NCI-H69 (cell line): ENCODE results near the gene PTPRC.

ENCODE experiments used
- DNase-seq: peaks from one replicate; lab custom pipeline; 2025; lab: John Stamatoyannopoulos, UW

PTPRC gene

DNA sequence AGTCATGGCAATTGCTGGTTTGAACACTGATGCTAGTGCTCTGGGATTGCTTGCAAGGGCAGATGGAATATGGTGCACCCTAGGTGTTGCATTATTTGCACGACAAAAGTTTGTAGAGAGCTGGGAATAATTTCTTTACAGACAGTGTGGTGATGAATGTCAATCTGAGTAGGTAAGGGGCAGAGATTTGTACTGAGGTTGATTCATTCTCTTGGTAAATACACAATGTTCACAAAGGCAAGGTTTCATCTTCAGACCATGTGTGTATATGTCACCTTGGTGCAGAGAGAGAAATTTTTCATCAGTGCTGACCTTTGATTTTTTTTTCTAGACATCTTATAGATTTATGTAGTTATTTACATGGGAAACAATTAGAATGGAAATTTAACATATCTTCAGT is 5.0 kb downstream of the PTPRC start:
- no peak for DNase-seq

DNA sequence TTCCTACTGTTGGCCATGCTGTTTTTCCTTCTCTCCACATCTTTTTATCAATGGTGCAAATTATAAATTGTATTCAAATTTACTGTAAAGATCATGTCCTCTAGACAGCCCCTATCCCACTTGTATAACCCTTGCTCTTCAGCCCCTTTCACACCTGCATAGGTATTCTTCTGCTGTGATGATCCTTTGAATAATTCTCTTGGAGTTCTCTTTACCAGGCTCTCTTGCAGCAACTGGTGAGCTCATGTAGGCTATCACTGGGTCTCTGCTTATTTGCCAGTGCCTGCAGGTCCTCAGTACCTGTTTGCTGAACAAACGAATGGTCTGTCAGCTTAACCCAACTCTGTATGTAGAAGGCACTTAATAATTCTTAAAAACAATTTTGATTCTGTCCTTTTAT is 8.2 kb downstream of the PTPRC start:
- DNase-seq = peak; percentile 15

DNA sequence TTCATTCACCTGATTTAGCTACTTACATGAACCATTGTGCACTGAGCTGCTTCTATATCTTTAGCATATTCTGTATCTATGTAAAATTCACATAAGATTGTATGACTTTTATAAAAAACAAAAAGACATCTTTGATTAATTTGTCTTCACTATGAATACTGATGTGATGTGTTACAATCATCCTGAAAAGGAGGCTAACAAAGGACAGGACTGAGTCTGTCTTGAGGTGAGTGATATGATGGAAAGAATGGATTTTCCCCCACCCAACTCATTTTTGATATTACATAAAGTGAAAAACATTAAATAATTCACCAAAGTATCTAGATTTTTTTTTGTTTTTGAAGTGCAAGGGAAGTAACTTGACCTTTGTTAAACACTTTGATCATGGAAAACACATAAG is 9.8 kb downstream of the PTPRC start:
- no peak for DNase-seq

DNA sequence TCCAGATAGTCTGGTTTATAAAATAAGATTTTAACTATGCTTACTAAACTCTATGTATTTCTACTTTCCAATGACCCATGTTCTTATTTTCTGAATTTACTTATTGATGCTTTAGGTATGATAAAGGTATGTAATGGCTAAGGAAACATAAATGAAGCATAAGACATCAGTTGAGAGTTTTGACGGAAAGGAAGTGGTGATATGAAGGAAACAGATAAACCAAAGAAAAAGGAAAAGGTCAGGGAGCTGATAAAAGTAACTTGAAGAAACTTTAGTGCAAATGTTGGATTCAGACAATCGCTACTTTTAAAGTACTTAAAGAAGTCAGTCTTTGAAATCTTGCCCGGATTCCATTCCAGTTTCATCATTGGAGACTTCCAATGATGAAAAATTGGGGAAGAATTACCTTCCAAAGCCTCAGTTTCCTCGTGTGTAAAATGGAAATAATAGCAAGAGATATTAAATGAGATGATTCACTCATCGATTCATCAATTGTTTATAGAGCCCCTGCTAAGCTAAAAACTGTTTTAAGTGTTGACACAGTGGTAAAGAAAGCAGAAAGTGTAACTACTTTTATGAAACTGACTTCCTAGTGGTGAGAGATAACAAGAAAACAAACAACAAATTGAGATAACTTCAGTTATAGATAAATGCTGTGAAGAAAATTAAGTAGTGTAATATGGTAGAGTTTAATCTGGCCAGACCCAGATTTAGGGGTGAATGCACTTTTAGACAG is 10.6 kb downstream of the PTPRC start:
- DNase-seq = no peak

DNA sequence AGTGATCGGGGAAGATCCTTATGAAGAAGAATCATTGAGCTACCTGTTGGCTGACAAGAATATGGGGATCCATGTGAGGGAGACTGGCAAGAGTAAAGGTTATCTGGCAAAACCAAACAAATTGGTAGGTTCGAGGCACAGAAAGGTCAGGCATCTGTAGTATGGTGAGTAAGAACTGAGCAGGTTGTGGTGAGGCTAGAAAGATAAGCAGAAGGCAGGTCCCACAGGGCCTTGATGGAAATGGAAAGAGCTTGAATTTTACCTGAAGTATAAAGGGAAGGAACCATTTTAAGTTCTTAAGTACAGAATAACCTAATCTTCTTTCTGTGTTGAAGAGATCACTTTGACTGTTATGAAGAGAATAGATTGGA is 11.1 kb downstream of the PTPRC start:
- DNase-seq = no peak

DNA sequence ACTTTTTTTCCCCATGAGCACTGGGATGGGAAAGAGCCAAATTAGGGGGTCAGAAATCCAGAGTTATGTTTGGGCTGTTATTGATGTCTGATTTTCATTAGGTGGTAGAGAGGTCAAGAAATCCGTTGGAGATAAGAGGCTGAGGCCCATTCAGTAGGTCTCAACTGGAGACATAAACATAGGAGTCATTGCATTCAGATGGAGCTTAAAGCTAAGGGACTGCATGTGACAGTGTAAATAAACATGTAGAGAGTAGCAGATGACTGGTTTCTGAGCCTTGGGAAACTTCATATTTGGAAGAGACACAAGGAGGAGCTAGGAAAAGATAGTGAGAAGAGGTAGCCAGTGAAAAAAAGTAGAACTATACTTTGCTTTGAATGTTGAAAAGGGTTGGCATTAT is 11.7 kb downstream of the PTPRC start:
- DNase-seq = no peak

DNA sequence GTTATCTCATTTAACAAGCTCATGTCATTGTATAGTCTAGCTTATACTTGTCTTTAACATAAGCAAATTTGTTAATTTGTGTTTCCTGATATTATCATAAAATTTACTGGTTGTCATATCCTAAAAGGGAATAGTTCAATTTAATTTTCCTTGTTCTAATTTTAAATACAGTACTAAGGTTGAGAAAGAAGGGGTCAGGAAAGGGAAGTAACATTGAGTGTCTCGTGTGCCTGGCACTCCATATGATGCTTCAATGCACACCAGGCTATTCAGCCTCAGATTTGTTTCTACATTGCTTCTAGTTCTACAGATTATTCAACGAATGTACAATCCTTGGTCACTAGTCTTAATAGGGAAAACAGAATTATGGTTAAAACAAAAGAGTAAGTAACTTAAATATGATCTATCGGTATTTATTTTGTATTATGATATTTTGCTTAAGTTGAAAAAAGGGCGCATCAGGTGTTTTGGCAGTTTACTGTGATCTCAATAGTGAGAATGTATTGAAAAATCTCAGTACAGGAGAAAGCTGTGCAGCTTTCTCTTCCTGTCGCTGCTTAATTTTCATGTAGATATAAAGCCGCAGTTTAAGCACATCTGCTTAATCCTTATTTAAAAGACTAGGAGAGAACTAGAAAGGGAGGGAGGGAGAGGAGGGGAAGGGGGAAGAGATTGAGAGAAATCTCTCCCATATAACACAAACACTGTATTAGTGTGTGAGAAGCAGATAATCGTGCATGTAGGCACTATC is 13.0 kb downstream of the PTPRC start:
- no peak for DNase-seq

DNA sequence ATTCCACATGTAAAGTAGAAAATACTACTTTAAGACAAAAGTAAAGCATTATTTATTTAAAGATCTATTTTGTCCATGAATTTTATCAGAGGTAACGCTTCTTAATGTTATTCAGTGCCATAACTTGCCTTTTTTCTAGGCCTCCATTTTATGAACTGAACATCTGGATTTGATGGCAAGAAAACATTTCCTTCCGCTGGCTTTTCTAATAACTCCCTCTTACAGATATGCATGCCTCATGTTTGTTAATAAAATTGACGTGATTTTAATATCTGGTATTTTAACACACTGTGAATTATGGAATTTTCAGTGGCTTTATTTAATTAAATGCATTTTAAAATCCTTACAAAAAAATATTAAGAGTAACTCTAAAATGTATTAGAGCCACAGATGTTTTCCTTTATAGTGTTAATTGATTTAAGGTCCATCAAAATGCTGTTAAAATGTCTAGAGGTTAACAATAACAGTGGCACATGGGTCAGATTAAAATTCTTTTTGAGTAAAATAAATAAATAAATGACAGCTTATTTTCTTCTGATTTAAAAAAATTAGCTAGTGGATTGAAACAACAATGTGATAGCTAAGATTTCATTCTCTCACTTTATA is 15.1 kb downstream of the PTPRC start:
- no peak for DNase-seq

DNA sequence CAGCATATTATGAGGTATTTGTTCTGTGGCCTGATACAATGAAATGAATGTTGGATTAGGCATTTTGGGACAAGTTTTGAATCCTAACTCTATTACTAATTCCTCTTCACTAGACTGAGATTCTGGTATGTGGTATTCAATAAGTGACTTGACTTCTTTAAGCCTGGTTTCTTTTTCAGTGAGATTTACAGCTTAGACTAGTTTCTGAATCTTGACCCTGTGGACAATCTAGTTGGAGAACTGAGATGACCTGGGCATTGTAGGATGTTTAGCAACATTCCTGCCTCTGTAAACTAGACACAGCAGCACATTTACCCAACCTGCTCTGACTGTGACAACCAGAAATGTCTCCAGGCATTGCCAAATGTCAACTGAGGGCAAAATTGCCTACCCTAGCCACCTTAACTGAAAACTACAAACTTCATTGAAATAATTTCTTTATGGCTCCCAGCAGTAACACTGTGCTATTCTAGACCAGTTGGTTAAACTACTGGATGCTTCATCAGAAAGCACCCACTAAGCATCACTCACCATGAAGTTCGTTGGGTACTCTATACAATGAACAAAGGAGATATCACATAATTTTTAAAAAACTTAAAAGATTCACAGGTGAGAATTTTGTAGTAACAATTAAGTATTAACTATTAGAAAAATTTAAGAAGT is 16.8 kb downstream of the PTPRC start:
- no peak for DNase-seq

DNA sequence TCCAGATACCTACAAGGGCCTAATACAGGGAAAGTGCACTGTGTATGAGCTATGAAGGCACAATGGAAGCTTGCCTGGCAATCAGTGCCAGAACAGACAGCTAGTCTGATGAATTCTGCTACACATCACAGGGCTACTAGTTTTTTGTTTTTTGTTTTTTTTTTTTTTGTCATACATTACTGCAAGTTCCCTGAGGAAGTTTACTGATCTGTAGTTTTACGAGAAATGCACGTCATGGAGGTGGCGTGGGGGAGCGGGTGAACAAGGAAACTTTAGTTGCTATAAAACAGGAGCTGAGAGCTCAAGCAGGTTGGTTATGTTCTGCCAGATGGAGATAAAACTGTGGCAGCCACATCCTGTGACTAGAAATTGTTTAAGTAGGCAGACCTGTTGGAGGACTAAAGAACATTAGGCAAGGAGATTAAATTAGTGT is 17.7 kb downstream of the PTPRC start:
- DNase-seq = peak; percentile 58

DNA sequence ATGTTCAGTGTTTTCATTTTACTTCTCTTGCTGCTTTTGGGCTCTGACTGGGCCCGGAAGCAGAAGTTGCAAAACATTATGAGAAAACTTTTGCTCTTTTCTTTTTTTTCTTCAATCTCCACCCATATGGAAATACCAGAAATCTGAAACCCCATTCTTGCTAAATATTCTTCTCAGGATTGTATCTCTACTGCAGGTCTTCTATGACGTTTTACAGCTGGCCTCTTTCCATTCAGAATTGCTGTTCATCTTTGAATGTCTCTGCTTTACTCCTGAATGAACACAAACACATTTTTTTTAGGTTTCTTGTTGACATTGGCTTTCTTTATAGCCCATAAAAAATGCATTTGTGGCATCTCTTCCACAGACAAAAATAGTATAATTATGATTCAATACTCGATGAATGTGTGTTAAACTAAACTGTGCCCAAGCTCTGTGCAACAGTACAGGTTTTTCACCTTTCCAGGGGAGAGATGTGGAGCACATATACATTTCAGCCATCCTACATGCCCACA is 18.8 kb downstream of the PTPRC start:
- DNase-seq = peak; percentile 65

DNA sequence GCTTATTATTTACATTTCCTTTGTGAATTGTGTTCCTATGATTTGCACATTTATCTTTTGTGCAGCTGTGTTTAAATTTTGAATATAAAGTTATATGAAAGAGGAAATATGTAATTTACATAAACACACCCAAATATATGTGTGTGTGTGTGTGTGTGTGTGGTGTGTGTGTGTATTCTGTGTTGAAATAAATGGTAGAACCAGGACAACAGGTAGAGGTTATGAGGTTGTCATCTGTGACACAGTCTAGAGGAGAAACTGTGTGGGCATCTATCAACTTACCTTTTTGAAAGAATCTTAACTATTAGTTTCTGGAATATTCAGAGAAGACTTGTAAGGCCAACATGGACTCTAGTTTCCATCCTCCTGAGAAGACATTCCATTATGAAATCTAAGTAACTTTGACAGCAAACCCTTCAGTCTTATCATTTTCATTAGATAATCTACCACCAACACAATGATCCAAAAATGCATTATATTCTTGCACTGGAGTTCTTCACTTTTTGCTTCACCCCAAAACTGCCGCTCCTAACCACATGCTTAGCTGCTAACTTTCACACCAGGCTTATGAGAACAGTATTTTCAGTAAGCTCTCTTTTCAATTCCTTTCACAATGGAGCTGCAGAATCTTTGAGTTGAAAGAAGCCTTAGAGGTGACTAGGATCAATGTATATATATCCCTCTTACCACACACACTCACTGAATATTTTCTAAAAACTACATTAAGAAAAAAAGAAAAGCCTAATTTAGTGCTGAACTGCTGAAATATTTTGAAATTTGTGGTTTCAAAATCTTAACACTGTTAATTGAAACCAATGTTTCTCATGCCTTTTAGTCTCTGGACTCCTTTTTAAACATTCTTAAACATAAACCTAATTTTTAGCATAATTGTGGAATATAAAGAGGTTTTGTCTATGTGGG is 21.8 kb downstream of the PTPRC start:
- DNase-seq = no peak

DNA sequence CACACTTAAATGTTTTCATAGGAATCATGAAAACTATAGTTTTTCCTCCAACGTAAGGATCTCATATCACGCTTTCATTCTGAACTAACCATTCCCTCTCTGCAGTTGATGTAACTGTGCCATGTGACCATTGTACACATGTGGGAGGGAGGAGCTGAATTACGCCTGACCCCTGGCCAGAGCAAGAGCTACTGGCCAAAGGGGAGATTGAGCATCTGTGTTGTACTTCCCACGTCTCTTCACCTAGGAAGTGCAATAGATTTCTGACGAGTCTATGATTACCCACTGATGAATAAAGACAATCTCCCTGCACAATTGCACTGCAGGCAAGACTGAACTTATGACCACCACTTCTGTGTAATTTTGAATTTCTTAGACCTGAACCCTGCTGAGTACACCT is 24.0 kb downstream of the PTPRC start:
- peak; percentile 95 for DNase-seq

DNA sequence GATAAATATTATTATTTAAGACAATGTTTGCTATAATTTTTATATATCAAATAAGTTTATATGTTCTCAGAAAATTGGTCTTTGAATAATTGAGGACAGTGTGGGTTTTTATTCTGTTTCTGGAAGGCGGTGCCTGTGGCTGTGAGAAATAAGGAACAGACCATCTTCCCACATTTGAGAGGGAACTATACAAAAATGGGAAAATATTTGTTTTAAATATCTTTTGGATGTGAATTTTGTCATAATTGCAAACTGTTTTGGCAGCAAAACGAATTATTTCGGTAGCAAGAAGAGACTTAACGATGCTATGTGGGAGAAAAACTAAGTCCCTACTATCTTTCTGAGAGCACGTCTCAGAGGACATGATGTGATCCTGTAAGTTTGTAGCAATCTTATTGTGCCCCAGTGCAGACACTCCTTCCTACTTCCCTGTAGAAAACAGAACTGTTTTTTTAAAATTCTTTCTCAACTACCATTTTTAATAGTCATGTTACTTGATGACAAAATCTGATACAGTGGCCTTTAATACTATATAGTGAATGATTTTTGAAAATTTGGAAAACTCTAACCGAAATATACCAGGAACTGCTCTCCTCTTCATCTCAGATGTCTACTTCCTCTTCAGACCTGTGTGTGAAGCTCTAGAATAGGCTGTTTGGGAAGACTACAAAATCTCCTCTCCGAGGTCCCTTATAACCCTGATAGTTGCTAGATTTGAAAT is 25.4 kb downstream of the PTPRC start:
- no peak for DNase-seq

DNA sequence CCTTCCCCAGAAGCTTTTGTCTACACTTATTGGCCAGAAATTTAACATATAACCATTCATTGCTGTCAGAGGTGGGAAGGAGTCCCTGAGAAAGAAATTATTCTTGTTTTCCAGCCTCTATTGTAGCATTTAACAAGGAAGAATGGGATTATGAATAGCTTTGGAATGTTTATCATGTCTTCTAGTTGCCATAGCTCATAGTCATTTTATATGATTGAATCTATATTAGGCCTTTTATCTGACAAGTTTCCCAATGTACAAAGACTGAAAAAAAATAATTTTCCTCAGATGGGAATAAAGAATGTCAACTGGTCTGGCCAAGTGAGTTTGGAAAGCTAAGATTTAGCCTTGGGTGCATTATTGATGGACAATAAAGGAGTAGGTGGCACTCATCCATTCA is 28.3 kb downstream of the PTPRC start:
- no peak for DNase-seq

DNA sequence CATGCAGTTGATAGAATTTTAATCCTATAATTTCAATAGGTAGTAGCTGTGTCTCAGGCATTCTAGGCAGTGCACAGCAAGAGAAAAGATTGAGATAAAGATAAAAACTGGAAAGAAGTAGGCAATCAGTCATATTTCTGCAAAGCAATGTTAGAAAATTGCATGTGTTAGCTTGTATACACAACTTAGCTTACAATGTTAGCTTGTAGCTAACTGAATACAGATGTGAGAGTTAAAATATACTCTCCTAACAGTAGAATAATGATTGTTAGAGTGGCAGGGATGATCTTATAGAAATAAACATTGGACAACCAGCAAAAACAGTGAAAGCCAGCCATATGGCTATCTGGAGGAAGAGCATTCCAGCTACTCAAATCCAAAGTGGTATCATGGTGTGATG is 29.0 kb downstream of the PTPRC start:
- DNase-seq = no peak

DNA sequence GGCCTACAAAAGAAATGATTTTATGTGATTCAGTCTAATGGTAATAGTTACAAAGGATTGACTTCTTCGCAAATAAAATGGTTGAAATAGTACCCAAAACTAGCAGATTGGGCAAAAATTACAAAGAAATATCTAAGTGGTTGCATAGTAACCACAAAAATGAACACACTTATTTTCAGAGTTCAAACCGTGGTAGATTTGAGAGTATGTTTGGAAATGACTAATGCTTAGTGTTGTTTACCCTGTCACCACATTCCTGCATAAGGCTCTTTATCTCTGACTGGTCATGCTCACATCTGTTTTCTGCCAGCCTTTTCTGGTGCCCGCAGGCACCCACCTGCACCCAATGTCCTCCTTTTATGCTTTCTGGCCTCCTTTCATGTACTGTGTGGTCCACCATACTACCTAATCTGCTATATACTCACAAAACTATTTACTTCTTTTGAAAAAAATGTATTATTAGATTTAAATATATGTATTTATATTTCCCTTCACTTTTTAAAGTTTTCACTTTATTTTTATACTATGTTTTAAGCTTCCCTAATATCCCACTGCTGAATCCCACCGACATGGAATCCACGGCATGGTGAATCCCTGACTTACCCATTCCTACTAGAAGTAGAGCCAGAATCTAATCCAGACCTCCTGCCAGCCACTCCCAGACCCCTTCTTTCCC is 30.3 kb downstream of the PTPRC start:
- DNase-seq = no peak

DNA sequence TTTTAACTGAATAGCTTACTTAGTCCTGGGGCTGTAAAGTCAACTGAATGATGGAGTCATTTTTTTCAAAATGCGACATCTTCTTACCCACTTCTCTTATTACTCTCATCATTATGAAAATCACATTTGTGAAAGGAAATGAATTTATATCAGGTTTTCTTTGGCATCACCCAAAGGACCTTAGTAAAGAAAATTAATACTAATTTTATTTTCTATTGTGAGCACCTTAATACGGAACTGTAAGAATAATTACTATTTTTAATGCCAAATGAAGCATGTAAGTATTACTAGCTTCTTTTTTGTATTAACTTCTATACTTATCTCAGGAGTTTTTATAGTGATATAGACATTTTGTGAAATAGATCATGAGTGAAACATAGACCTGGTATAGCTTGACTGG is 30.9 kb downstream of the PTPRC start:
- DNase-seq = no peak

DNA sequence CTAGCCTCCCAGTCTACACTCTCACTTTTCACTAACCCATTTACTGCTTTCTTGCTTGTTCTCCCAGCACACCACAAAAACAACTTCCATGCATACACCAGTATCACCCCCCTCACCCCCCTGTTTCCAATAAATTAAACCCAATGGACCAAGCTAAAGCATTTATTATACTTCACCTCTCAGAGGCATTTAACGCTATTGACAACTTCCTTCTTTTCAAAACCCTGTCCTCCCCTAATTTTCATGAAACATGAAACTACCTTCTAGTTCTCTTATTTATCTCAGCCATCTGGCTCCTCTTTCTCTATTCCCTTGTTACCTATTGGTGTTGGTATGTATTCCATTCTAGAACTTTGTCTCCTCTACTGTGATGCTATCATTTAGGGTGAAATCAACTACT is 32.3 kb downstream of the PTPRC start:
- DNase-seq = peak; percentile 97

DNA sequence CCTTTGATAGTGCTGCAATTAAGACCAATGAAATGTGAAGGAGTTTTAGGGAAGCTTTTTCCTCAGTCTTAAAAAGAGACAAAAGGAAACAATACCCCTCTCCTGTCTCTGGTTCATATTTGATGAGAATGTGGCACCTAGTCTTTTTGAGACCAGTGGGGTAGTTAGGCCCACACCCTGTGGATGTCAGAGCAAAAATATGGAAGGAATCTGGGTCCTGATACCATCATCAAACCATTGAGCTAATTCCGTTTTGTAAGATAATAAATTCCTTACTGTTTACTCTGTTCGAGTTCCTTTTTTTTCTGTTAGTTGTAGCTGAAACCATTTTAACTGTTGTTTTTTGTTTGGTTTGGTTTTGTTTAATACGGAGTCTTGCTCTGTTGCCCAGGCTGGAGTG is 33.3 kb downstream of the PTPRC start:
- DNase-seq = no peak
